ENCODE data around the gene LRRC17. TPM values are rescaled to one million over a fixed set of nuclear protein-coding genes. Genes with fewer than 3 reads are reported as not detected.
"Not testable (repeated sequence)": the region's sequence is repeated elsewhere in the genome, so short reads cannot be mapped to it uniquely, and the experiment has no call there.

The LRRC17 gene
- total RNA-seq, 1 donor from 2014 or later = 0.92 TPM

DNA sequence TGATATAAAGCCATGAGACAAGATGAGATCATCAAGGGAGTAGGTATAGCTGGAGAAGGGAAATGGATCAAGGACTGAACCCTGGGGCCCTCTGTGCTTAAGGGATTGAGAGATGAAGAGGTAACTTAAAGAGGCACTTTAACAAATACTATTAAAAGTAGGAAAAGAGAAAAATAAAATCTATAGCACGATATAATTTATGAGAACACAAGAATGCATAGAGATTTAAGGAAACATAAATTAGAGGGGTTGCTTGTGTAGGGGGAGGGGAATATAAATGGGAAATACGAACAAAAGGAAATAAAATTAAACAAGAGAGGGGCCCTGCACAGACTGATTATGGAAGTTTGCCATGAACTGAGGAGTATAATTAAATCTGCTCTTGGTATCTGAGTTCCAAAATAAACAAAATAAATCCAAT, 15.6 kb upstream of the LRRC17 start:
- TF ChIP-seq, protein P1, sequence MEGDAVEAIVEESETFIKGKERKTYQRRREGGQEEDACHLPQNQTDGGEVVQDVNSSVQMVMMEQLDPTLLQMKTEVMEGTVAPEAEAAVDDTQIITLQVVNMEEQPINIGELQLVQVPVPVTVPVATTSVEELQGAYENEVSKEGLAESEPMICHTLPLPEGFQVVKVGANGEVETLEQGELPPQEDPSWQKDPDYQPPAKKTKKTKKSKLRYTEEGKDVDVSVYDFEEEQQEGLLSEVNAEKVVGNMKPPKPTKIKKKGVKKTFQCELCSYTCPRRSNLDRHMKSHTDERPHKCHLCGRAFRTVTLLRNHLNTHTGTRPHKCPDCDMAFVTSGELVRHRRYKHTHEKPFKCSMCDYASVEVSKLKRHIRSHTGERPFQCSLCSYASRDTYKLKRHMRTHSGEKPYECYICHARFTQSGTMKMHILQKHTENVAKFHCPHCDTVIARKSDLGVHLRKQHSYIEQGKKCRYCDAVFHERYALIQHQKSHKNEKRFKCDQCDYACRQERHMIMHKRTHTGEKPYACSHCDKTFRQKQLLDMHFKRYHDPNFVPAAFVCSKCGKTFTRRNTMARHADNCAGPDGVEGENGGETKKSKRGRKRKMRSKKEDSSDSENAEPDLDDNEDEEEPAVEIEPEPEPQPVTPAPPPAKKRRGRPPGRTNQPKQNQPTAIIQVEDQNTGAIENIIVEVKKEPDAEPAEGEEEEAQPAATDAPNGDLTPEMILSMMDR (IDR thresholded peaks at IDR 0.05; ENCODE audit: unreplicated experiment) = no peak
- DNase-seq (ENCODE audit: low spot score) = no peak
- H3K4me3 Mint-ChIP-seq (ENCODE audit: unreplicated experiment) = no peak overlapping the region
- H3K4me1 Mint-ChIP-seq (ENCODE audit: unreplicated experiment) = no peaks in the 10 kb centered on the region
- H3K27ac Mint-ChIP-seq (ENCODE audit: unreplicated experiment) = no peak overlapping the region
- H3K27me3 Mint-ChIP-seq (ENCODE audit: unreplicated experiment) = peaks cover 1% of the 10 kb centered on the region
- H3K36me3 Mint-ChIP-seq (ENCODE audit: low read depth, unreplicated experiment) = no peaks in the 10 kb centered on the region
- H3K9me3 Mint-ChIP-seq (ENCODE audit: unreplicated experiment) = no peaks in the 10 kb centered on the region

DNA sequence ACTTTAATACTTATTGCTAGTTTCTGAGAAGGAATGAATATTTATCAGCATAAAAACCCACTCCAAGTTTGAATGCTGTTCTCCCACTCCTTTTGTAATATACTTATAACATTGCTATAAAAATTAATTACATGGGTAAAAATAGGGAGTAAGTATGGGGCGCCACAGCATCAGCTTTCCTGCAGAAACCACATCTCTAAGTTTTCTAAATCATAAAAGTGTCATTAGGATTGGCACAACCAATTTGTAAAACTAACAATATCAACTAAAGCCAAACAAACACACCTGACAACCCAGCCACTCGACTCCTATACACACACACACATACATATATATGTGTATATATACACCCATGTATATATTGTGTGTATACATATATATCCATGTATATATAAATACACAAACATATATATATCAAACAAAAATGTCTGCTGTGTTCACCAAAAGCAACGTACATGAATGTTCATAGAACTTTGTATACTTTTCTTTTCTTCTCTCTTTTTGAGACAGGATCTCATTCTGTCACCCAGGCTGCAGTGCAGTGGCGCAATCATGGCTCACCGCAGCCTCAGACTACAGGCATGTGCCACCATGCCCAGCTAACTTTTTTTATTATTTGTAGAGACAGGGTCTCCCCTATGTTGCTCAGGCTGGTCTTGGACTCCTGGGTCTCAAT, 14.8 kb upstream of the LRRC17 start:
- Mint-ChIP-seq H3K27me3 (ENCODE audit: unreplicated experiment) (peaks cover 1% of the 10 kb centered on the region), H3K4me1 (ENCODE audit: unreplicated experiment) (no peaks in the 10 kb centered on the region), H3K27ac (ENCODE audit: unreplicated experiment) (no peak overlapping the region), H3K4me3 (ENCODE audit: unreplicated experiment) (no peak overlapping the region), H3K9me3 (ENCODE audit: unreplicated experiment) (no peaks in the 10 kb centered on the region), H3K36me3 (ENCODE audit: low read depth, unreplicated experiment) (no peaks in the 10 kb centered on the region)
- DNase-seq (ENCODE audit: low spot score) = no peak
- TF ChIP-seq, protein P1 (IDR thresholded peaks at IDR 0.05; ENCODE audit: unreplicated experiment) = no peak

DNA sequence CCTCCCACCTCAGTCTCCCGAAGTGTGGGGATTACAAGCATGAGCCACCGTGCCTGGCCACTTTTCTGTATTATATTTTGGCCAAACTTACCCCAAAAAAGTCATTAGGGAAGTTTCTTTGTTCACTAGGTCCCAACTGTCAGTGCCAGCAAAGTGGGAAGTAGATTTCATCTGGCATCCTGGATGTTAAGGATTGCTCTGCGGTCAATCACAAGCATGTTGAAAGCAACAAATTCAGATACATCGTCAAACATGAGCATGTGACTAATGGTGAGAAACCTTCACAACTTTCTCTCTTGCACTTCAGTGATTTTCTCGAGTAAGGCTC, 14.3 kb upstream of the LRRC17 start:
- H3K4me3 Mint-ChIP-seq (ENCODE audit: unreplicated experiment) = no peak overlapping the region
- H3K4me1 Mint-ChIP-seq (ENCODE audit: unreplicated experiment) = no peaks in the 10 kb centered on the region
- no peak overlapping the region for H3K27ac Mint-ChIP-seq (ENCODE audit: unreplicated experiment)
- H3K27me3 Mint-ChIP-seq (ENCODE audit: unreplicated experiment) = peaks cover 1% of the 10 kb centered on the region
- DNase-seq (ENCODE audit: low spot score) = no peak
- TF ChIP-seq, protein P1 (IDR thresholded peaks at IDR 0.05; ENCODE audit: unreplicated experiment) = no peak
- H3K9me3 Mint-ChIP-seq (ENCODE audit: unreplicated experiment) = no peaks in the 10 kb centered on the region
- no peaks in the 10 kb centered on the region for H3K36me3 Mint-ChIP-seq (ENCODE audit: low read depth, unreplicated experiment)

DNA sequence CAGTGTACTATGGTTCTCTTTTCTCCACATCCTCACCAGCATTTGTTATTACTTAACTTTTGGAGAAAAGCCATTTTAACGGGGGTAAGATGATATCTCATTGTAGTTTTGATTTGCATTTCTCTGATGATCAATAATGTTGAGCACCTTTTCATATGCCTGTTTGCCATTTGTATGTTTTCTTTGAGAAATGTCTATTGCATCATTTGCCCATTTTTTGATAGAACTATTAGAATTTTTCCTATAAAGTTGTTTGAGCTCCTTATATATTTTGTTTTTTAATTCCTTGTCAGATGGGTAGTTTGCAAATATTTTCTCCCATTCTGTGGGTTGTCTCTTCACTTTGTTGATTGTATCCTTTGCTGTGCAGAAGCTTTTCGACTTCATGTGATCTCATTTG, 10.7 kb upstream of the LRRC17 start:
- not testable (repeated sequence) for H3K27ac Mint-ChIP-seq (ENCODE audit: unreplicated experiment); DNase-seq (ENCODE audit: low spot score); H3K9me3 Mint-ChIP-seq (ENCODE audit: unreplicated experiment); H3K4me1 Mint-ChIP-seq (ENCODE audit: unreplicated experiment); H3K36me3 Mint-ChIP-seq (ENCODE audit: low read depth, unreplicated experiment); H3K4me3 Mint-ChIP-seq (ENCODE audit: unreplicated experiment); H3K27me3 Mint-ChIP-seq (ENCODE audit: unreplicated experiment)

DNA sequence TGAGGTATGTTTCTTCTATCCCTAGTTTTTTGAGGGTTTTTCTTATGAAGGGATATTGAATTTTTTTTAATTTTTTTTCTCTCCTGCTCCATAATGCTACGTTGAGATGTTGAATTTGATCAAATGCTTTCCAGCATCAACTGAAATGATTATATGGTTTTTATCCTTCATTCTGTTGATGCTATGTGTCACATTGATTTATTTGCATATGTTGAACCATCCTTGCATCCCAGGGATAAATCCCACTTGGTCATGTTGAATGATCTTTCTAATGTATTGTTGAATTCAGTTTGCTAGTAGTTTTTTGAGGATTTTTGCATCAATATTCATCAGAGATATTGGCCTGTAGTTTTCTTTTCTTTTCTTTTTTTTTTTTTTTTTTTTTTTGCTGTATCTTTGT, 9.2 kb upstream of the LRRC17 start:
- H3K9me3 Mint-ChIP-seq (ENCODE audit: unreplicated experiment); H3K4me1 Mint-ChIP-seq (ENCODE audit: unreplicated experiment); DNase-seq (ENCODE audit: low spot score); H3K27ac Mint-ChIP-seq (ENCODE audit: unreplicated experiment); H3K4me3 Mint-ChIP-seq (ENCODE audit: unreplicated experiment); H3K27me3 Mint-ChIP-seq (ENCODE audit: unreplicated experiment); H3K36me3 Mint-ChIP-seq (ENCODE audit: low read depth, unreplicated experiment): not testable (repeated sequence)

DNA sequence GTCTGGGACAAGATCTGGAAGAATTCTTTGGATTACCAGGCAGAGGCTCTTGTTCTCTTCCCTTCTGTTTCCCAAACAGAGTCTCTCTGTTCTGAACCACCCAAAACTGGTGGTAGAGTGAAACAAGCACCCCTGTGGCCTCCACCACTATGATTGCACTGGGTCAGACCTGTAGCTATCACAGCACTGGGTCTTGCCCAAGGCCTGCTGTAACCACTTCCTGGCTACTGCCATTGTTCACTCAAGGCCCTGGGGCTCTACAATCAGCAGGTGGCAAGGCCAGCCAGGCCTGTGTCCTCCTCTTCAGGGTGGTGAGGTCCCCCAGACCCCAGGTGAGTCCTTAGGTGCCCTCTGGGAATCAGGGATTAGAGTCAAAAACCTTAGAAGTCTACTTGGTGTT, 4.1 kb upstream of the LRRC17 start:
- H3K27ac Mint-ChIP-seq (ENCODE audit: unreplicated experiment) = no peak overlapping the region

More for the DNA sequence above, 4.1 kb upstream of the LRRC17 start:
- no peaks in the 10 kb centered on the region for H3K9me3 Mint-ChIP-seq (ENCODE audit: unreplicated experiment)
- DNase-seq (ENCODE audit: low spot score) = no peak
- no peaks in the 10 kb centered on the region for H3K27me3 Mint-ChIP-seq (ENCODE audit: unreplicated experiment)
- H3K4me1 Mint-ChIP-seq (ENCODE audit: unreplicated experiment) = peaks cover 10% of the 10 kb centered on the region
- H3K4me3 Mint-ChIP-seq (ENCODE audit: unreplicated experiment) = no peak overlapping the region
- TF ChIP-seq, protein P1 (IDR thresholded peaks at IDR 0.05; ENCODE audit: unreplicated experiment) = no peak
- H3K36me3 Mint-ChIP-seq (ENCODE audit: low read depth, unreplicated experiment) = peaks cover 3% of the 10 kb centered on the region
